K562 (cell line): Measurements from ENCODE around the gene POP7. TPM values are rescaled to one million over a fixed set of nuclear protein-coding genes. Genes with fewer than 3 reads are reported as not detected.
A peak's percentile ranks its signal among the peaks of the same experiment; 100 is the strongest.

Experiments used
- CHD7 ChIP-seq: fragments of 200-600 bp; sonication (generic); IDR thresholded peaks from one replicate; pipeline ENCODE4 v1.6.1; 2012; ENCODE audit warnings: mild to moderate bottlenecking, low read depth, low read length, inconsistent platforms
- KLF16 ChIP-seq: IDR thresholded peaks from 2 replicates; pipeline ENCODE4 v1.6.1; 2016; ENCODE audit warnings: antibody characterized with exemption
- LARP7 ChIP-seq: fragments of 450-650 bp; IDR thresholded peaks from 2 replicates; pipeline ENCODE4 v1.6.1; 2016
- MLLT1 ChIP-seq, 2 experiments: fragments of 450-650 bp; IDR thresholded peaks; 2 replicates each; pipeline ENCODE4 v1.6.1; 2016
- NEUROD1 ChIP-seq: fragments of 150-350 bp; IDR thresholded peaks from 2 replicates; pipeline ENCODE4 v1.6.1; 2014; ENCODE audit warnings: borderline replicate concordance, low read length, low read depth; ENCODE audit not compliant: partially characterized antibody
- NKRF ChIP-seq: fragments of 450-650 bp; IDR thresholded peaks from 2 replicates; pipeline ENCODE4 v1.6.1; 2016; ENCODE audit warnings: borderline replicate concordance
- PHTF2 ChIP-seq: fragments of 250-450 bp; sonication (Bioruptor Pico); IDR thresholded peaks from 2 replicates; pipeline ENCODE4 v1.5.0; 2021; ENCODE audit warnings: mild to moderate bottlenecking
- RNF2 ChIP-seq: sonication (generic); IDR thresholded peaks from 2 replicates; pipeline ENCODE4 v1.6.1; 2016
- XRCC5 ChIP-seq: fragments of 200-400 bp; formaldehyde crosslinking; IDR thresholded peaks from 2 replicates; pipeline ENCODE4 v1.6.1; 2017; ENCODE audit warnings: low read depth, mild to moderate bottlenecking, low read length
- ZNF134 ChIP-seq: fragments of 250-450 bp; sonication (Bioruptor Pico); conservative IDR thresholded peaks from 2 replicates; pipeline ENCODE4 v1.4.0; 2020
- ZNF224 ChIP-seq: sonication (generic); formaldehyde crosslinking; IDR thresholded peaks from 2 replicates; pipeline ENCODE4 v1.8.0; 2022; ENCODE audit warnings: mild to moderate bottlenecking, missing genetic modification reagents
- polyA plus RNA-seq, 8 experiments: library from polyadenylated mRNA; depleted of rRNA in 4 of 8; stranded (reverse) in 5 of 8; unstranded in 3 of 8; fragments of >200 nt; fragmentation: Nextera tagmentation in 2 of 8; fragmentation: Illumina TruSeq in 1 of 8; extraction: Ambion mirVana in 2 of 8; extraction: Trizol in 1 of 8; gene quantifications; 2 replicates each; pipeline versions ENCODE4 v1.2.1 to v1.2.3, GENCODE V29; 2011 to 2014; ENCODE audit warnings: inconsistent platforms in 1 of 8, missing spikeins in 1 of 8
- total RNA-seq, 7 experiments: library from RNA; depleted of rRNA in 6 of 7; stranded (reverse); fragments of >200 nt in 6 of 7; fragmentation: Illumina TruSeq in 2 of 7; extraction: Trizol in 2 of 7; gene quantifications; 2 replicates each; pipeline versions ENCODE4 v1.2.1 to v1.2.3, GENCODE V29; 2011 to 2021; ENCODE audit warnings: low replicate concordance in 1 of 7

The POP7 gene
- total and polyA plus RNA-seq, 9 of the 15 experiments (the other 6 are each of a cell fraction or from before 2014, with no cell fraction given), result 11.5 to 163 (median 68.9) TPM

GRCh38 chr7:100705753-100706671 is at the start of gene POP7 (continued):
- TF ChIP-seq NKRF (peak; percentile 78), CHD7 (no peak), NEUROD1 (peak; percentile 72), ZNF224 (CRISPR knock-in tag) (no peak), RNF2 (0 out of 2 replicates have a peak, but pooled peaks have one; percentile 5), MLLT1 (IDR thresholded peaks at IDR 0.05) (peak; percentile 54 to 60; a peak in 2 of 4 replicates), ZNF134 (CRISPR knock-in tag) (no peak), LARP7 (peak; percentile 88; the same call in 1 of the 2 replicates), XRCC5 (no peak), PHTF2 (no peak), KLF16 (0 out of 2 replicates have a peak, but pooled peaks have one; percentile 32)
